22Rv1 (cell line): ENCODE data around the gene TRUB1.

ENCODE experiments used
- ZFX ChIP-seq: fragments of 450-650 bp; IDR thresholded peaks from 2 replicates; pipeline ENCODE4 v1.6.1; 2017; ENCODE audit warnings: antibody characterized with exemption, borderline replicate concordance
- TF ChIP-seq, protein P1 (sequence below): fragments of 450-650 bp; IDR thresholded peaks from 2 replicates; pipeline ENCODE4 v1.5.1; 2017; ENCODE audit warnings: mild to moderate bottlenecking

DNA sequence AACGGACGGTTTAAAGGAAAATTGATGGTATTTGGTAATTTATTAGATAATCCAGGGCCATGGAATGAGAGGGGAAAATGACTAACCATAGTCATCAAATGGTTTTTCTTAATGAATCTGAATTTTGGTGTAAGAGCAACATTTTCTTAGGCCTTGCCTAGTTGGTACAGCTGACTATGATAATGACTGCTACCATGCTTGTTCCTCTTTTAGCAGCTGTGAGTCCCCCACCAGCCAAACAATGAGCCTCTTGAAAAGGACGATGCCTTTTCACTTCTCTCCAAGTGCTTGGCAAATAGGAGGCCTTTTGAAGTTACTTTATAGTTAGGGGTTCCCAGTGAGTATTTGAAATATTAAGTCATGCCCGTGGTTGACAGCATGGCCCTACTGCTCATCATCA, 53.0 kb downstream of the TRUB1 start:
- TF ChIP-seq, protein P1, sequence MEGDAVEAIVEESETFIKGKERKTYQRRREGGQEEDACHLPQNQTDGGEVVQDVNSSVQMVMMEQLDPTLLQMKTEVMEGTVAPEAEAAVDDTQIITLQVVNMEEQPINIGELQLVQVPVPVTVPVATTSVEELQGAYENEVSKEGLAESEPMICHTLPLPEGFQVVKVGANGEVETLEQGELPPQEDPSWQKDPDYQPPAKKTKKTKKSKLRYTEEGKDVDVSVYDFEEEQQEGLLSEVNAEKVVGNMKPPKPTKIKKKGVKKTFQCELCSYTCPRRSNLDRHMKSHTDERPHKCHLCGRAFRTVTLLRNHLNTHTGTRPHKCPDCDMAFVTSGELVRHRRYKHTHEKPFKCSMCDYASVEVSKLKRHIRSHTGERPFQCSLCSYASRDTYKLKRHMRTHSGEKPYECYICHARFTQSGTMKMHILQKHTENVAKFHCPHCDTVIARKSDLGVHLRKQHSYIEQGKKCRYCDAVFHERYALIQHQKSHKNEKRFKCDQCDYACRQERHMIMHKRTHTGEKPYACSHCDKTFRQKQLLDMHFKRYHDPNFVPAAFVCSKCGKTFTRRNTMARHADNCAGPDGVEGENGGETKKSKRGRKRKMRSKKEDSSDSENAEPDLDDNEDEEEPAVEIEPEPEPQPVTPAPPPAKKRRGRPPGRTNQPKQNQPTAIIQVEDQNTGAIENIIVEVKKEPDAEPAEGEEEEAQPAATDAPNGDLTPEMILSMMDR: no peak
- TF ChIP-seq ZFX: no peak
